GM18505 (cell line): ENCODE measurements around the gene OGDHL.
"Not testable (repeated sequence)": the region's sequence is repeated elsewhere in the genome, so short reads cannot be mapped to it uniquely, and the experiment has no call there.

Experiments
- ATAC-seq: cut with Tn5 transposase; IDR thresholded peaks from one replicate; pipeline ENCODE4 v1.9.1; 2021; ENCODE audit not compliant: unreplicated experiment
- POLR2A ChIP-seq: IDR thresholded peaks from 4 replicates; pipeline ENCODE4 v1.6.1; 2011; ENCODE audit warnings: borderline replicate concordance; ENCODE audit not compliant: insufficient read depth, insufficient read length; ENCODE audit errors: extremely low read depth

The OGDHL gene

DNA sequence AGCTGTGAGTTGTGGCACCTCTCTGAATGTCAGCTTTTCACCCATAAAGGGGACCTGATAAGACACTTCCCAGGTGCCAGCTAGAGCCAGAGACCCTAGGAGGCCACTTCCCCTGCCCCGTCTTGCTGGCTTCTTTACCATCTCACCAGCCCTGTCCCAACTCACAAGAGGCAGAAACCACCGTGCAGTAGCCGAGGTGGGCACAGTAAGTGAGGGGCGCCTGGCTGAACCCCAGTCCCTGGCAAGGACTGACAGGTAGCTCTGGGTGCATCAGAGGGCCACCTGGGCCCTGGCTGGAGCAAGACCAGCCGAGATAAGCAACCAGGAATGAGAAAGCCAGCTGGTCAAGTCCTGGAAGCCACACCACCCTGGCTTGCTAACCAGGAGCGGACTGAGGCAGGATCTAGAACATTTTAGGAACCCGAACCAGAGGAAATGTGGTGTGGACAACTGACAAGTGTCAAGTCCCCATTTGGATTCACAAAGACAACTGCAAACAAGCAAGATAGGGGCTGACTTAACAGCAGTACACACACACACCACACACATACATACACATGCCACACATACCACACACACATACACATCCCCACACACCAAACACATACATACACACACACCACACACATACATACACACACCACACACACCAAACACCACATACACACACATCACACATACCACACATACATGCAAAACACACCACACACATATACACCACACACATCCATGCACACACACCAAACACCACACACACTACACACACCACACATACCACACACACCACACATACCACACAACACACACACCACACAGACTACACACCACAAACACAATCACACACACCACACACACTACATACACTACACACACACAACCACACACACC lies 20.8 kb downstream of the OGDHL start:
- no peak for ATAC-seq
- TF ChIP-seq POLR2A = no peak

DNA sequence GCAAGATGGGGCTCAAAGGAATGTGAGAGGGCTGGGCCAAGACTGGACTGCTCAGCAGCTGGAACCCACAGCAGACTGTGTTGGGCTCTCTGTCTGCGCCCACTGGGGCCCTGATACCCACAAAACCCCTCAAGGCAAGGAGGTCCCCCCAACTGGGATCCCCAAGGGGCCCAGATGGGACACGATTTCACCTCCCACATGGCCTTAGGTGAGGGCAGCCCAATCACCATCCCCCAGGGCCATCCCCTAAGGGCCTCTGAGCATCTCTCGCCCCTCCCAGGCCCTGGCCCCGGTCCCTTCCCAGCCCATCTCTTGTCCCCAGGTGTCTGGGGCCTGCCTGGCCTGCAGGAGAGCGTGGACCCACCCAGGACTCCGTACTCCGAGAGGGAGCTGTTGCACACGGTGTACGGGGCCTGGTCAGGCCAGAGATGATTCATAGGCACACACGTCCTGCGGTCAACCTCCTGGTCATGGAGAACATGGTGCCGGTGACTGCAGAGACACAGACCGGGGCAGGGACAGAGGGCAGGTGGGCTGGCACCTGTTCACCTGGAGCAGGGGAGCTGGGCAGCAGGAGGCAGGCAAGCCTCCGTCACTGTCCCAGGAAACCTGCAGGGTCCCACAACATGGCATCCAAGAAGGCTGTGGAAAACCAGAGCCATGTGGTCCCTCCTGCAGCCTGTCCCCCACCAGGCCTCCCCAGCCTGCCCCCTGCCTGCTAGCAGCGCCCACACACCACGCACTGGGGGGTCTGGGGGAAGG lies 21.6 kb downstream of the OGDHL start:
- no peak for TF ChIP-seq POLR2A
- ATAC-seq = no peak

- no peak for ATAC-seq
- TF ChIP-seq POLR2A = no peak
These were observed 22.7 kb downstream of the OGDHL start for GRCh38 chr10:49739426-49739825.

DNA sequence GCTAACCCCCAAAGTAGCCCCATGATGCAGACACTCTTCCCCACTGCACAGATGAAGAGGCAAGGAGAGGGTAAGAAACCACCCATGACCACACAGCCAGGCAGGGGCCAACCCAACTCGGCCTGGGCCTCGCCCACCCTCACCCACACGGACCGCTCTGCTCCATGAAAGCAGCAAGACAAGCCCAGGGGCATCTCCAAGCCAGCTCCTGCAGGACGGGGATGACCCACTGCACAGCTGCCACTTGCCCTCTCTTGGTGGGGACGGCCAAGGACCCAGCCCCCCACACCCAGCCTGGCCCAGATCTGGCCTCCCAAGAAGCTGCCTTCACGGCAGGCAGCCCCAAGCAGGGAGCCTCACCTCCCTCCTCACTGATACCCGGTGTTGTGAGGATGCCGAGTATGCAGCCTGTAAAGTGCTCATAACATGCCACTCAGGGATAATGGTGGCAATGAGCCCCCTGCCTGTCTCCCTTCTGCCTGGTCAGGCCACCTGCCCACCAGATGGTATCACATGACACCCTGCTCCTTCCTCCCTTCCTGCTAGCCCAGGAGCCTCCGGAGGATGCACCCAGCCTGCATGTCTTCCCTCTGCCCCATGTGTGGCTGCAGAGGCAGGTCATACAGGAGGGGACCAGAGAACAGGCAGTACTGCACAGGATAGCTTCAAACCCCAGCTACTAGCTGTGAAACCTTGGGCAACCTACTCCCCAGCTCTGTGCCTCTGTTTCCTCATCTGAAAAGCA lies 23.3 kb downstream of the OGDHL start:
- ATAC-seq = no peak

DNA sequence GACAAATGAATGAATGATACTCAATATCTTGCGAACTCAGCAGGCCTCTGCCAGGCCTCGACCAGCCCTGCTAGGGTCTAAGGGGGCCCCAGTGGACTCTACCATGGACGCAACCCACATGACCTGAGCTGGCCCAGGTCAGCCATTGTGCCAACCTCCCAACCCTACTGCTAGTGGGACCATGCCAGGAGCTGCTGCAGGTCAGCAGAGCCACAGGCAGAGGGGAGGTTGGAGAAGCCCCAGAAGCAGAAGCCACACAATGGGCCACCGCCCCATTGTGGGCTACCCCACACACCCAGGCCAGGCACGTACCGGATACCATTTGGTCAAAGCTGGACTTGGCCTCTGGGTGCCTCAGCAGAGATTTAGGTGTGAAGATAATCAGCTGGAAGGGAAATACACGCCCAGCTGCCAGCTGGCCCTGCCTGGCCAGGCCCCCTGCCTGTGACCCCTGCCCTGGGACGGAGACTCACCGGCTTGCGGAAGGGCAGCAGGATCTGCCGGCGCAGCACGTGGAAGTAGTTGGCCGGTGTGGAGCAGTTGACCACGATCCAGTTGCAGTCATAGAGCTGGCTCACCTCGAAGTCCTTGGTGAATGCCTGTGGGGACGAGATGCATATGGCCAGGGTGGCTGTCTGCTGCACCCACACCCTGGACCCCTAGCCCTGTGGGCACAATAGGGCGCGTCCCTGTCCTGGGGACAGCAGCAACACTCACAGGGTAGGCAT lies 24.5 kb downstream of the OGDHL start:
- ATAC-seq = no peak
- TF ChIP-seq POLR2A = no peak

More for the DNA sequence above, 23.3 kb downstream of the OGDHL start:
- no peak for TF ChIP-seq POLR2A

DNA sequence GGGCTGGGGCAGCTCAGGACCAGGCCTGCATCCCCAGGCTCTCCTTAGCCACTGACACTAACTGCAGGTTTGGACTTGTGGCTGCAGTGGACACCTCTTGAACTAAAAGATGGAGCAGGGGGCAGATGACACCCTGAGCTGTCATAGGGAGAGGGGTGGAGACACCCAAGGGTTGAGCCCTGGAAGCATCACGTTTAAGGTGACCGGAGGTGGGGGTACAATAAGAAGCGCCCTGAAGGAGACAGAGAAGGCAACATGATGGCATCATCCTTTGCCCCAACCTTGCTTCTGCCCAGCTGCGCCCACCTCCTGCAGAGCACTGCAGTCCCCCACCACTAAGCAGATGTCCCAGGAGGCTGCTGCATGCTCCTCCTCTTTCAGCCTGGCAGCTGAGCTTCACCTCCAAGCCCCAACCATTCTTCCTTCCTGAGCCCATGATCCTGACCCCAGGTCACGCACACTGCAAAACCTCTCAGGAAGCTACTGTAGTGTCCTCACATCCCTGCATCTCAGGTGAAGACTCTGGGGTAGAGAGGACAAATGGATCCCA lies 25.5 kb downstream of the OGDHL start:
- no peak for TF ChIP-seq POLR2A
- no peak for ATAC-seq

GRCh38 chr10:49735848-49736563 lies 26.1 kb downstream of the OGDHL start:
- ATAC-seq = no peak
- TF ChIP-seq POLR2A = no peak

GRCh38 chr10:49735161-49735560 lies 27.0 kb downstream of the OGDHL start:
- no peak for ATAC-seq
- TF ChIP-seq POLR2A = no peak

- ATAC-seq = no peak
- no peak for TF ChIP-seq POLR2A
These were observed 27.4 kb downstream of the OGDHL start for GRCh38 chr10:49734676-49735075.

DNA sequence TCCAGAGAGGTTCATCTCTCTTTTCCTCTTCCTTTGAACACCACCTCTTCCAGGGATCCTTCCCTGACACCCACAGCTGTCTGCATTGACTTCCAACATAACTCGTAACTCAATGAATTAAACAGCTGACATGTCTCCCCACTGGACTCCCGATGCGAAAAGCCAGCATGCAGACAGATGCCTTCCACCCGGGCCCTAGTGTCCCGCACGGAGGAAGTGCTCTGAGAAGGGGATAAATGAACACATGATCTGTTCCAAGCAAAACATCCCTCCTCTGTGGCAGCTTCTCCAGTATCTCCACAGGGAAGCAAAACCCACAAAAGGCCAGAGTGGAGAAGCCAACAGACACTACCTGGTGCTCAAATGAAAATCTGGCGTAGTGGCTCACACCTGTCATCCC lies 28.3 kb downstream of the OGDHL start:
- TF ChIP-seq POLR2A = no peak

DNA sequence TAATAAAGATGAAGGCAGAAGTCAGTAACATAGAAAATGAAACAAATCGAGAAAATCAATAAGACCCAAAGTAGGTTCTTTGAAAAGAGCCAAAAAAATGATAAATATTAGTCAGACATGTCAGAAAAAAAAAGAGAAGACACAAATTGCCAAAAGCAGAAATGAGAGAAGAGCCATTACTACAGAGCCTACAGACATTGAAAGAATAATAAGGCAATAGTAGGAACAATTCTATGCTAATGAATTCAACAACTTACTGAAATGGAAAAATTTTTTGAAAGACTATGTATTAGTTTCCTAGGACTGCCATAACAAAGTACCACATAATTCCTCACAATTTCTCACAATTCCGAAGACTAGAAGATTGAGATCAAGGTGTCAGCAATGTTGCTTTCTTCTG lies 35.5 kb downstream of the OGDHL start:
- no peak for ATAC-seq
- TF ChIP-seq POLR2A = no peak

More for the DNA sequence above, 28.3 kb downstream of the OGDHL start:
- ATAC-seq = no peak

GRCh38 chr10:49715157-49715556 lies 47.0 kb downstream of the OGDHL start:
- not testable (repeated sequence) for ATAC-seq

DNA sequence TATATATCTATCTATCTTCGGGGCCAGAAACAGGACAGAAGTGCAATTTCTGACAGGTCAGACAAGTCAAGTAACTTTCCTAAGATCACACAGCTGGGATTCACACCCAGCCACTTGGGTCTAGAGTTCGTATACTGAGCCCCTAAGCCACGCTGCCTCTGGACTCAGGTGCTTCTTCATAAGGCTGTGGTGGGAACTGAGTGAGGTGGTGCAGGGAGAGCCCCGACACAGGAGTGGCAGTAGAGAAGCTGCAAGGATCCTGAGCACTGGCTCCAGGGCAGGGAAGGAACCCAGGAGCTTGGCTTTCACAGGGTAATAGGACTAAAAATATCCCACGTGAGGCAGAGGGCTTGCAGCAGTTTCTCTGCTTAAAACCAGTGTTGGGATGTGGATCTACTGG lies 48.9 kb downstream of the OGDHL start:
- TF ChIP-seq POLR2A = no peak
- ATAC-seq = no peak

DNA sequence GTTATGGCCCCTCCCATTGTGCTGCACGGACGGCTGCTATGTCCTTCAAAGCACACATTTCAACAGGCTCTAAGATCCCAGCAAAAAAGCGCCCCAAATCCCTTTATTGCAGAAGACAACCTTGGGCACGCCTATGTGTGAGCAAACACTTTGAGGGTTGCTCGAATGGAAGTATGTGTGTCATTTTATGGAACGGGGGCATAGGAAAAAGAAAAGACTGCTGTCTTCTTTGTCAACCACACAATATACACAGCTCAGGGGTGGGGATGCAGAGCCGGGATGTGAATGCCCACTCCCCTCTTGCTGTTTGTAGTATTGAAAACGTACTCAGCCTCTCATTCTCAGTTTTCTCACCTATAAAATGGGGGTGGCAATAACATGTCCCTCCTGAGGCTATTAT lies 50.6 kb downstream of the OGDHL start:
- no peak for ATAC-seq
- TF ChIP-seq POLR2A = no peak
